Measurements from ENCODE around the gene CPN1.
A peak's percentile ranks its signal among the peaks of the same experiment; 100 is the strongest.

CPN1 gene

GRCh38 chr10:100075426-100076220, 6.0 kb downstream of the CPN1 start:
- DNase-seq = no peak

- no peak for DNase-seq
These were observed 9.2 kb downstream of the CPN1 start for GRCh38 chr10:100072514-100072913.

GRCh38 chr10:100071529-100071928, 10.1 kb downstream of the CPN1 start:
- DNase-seq = no peak

GRCh38 chr10:100067466-100067865, 14.2 kb downstream of the CPN1 start:
- DNase-seq = no peak

DNA sequence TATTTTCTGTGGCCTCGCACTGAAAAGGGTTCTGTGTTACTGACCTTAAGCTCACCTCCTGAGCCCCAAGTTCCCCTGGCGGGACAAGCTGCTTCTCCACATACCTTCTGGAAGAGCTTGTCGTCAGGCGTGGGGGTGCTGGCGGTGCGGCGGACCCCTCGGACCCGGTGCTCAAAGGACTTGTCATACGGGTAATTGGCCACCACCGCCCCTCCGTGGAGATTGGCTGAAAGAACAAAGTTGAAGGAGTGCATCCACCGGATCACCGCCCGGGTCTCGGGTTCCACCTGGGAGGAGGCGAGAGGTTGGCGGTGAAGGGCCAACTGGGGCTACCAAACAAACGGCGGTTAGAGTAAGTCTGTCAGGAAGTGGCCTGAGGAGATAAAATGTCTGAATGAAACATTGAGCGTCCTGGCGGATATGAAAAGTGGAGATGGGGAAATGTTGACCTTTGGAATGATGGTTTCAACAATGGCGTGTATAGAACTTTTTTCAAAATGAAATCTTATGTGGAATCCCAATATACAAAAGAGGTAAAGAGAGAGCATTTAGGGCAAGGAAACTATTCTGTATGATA, 16.5 kb downstream of the CPN1 start:
- no peak for DNase-seq

- no peak for DNase-seq
These were observed 20.3 kb downstream of the CPN1 start for GRCh38 chr10:100061401-100061800.

GRCh38 chr10:100057948-100058347, 23.7 kb downstream of the CPN1 start:
- DNase-seq = no peak

- no peak for DNase-seq
These were observed 27.8 kb downstream of the CPN1 start for GRCh38 chr10:100053686-100054460.

DNA sequence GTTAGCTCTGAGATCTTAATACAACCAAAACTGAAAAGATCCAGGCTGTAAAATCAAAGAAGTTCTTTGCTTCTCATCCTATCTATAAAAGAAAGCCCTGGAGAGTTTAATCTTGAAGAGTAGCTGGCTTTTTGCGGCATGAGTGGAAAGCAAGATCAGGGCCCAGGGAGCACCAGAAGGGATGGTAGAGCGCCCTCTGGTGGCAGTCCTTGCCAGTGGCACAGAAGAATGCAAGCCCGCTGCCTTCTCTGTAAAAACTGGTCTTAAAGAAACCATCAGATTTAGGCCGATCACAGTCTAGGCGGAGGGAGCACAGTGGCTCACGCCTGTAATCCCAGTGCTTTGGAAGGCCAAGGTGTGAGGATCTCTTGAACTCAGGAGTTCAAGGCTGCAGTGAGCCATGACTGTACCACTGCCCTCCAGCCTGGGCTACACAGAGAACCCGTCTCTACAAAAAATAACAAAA, 35.6 kb downstream of the CPN1 start:
- peak; percentile 35 for DNase-seq

GRCh38 chr10:100045592-100045991, 36.1 kb downstream of the CPN1 start:
- no peak for DNase-seq

DNA sequence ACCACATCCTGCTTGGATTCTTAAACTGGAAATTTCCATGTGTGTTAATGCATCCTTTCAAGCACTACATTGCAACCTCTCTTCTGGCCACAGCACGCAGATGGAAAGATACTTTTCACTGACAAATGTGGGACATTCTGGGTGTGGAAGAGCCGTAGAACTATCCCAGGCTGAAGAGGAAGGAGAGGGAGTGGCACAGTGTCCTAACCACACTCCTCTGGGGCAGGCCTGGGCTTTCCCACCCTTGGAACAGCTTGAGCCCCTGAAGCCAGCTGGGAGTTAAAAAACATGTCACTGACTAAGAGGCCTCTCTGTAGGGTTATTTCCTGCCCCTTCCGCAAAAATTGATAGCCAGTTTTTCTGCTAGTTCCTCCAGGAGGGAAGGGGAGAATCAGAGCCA, 37.9 kb downstream of the CPN1 start:
- DNase-seq = no peak

DNA sequence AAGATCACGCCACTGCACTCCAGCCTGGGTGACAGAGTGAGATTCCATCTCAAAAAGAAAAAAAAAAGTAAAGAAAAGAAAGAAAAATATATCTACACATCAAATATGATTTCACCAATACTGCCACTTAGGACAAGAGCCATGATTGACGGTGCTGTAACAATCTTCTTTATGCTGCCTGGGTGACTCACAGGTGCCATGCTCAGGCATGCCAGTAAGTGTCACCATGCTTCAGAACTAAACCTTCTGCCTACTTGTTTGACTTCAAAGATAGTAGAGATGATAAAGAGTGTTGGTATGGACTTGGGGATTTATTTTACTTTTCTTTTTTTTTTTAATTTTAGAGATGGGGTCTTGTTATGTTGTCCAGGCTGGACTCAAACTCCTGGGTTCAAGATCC, 38.3 kb downstream of the CPN1 start:
- no peak for DNase-seq

DNA sequence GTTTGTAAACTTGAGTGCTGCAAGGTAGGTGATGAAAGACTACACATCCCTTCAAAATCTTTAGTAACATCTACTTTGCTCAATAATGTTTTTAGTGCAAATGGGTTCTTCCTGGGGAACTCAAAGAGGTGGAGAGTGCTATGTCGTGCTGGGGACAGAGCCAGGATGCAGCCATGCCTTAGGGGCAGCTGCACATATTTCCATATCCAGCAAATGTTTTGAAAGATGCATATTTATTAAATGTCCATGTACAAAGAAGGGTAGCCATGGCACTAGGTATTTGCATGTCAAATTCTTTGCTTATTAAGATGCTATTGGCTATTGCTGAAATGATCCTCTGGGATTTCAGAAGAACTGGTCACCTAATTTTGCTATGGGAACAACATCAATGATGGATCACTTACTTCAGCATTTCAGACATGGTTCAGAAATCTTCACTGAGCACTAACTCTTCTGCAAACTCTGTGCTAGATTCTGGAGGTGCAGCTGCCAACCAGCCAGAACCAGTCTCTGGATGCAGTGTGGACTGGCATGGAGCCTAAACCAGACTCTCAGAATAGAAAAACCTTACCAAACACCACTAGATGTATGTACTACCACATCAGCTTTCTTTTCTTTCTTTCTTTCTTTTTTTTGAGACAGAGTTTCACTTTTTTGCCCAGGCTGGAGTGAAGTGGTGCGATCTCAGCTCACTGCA, 40.2 kb downstream of the CPN1 start:
- DNase-seq = no peak

GRCh38 chr10:100038561-100039071, 43.1 kb downstream of the CPN1 start:
- no peak for DNase-seq

DNA sequence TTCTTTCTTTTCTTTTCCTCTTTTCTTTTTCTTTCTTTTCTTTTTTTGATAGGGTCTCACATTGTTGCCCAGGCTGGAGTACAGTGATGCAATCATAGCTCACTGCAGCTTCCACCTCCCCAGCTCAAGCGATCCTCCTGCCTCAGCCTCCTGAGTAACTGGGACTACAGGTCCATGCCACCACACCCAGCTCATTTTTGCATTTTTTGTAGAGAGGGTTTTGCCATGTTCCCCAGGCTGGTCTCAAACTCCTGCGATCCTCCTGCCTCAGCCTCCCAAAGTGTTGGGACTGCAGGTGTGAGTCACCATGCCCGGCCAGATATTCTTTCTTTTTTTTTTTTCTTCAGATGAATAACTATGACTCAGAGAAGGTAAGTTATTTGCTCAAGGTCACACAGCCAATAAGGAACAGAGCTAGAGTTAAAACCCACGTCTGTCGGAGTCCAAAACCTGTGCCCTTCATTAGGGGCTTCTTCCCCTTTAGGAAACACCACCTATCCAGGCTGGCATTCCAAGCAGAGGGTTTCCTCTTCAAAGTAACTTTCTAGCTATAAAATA, 43.8 kb downstream of the CPN1 start:
- DNase-seq = no peak

DNA sequence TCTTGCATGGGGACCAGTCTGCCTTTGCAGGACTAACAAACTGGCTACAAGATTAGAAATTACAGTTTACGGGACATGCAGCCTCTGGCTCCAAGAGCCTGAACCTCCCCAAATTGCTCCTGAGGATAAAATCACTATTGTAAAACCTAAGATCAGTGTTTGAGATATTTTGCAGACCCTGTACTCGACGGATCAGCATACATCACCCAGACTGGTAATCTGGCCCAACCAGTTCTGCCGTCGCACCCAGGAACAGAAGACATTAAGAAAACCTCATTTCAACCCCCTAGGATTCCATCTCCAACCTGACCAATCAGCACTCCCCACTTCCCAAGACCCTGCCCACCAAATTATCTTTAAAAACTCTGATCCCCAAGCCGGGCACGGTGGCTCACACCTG, 44.8 kb downstream of the CPN1 start:
- no peak for DNase-seq

DNA sequence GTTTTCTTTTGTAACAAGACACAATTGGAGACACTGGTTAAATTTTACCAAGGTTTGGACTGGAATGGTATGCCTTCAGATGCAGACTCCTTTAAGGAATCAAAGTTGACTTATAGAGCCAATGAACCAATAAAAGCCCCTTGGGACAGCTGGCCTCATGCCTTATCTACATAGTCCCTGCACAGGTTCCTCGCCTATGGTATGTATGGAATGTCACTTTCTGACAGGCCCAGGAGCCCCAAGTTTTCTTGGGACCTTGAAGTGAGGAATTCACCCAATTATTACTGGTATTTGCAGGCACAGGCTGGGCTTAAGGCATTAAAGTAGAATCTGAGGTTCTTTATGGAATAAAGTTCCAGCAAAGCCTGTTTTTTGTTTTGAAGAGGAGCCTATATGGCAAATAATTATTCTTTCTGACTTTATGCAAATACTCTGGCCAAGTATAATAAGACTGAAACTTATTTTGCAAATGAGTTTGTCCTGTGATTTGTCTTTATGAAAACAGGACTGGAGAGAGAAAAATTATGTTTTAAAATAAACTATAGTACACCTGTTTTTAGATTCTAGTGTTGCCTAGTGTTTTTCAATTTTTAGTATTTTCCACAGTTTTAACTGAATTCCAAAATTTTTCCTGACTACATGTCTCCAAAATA, 47.8 kb downstream of the CPN1 start:
- no peak for DNase-seq

DNA sequence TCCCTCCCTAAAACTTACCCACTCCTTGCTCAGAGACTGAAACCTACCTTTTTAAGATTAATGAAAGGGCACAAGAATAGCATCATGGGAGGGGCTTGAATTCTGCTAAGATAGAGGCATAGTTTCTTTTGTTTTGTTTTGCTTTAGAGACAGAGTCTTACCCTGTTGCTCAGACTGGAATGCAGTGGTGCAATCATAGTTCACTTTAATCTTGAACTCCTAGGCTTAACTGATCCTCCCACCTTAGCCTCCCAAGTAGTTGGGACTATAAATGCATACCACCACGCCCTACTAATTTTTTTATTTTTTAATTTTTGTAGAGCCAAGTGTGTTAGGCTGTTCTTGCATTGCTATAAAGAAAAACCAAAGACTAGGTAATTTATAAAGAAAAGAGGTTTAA, 54.3 kb downstream of the CPN1 start:
- DNase-seq = no peak

- no peak for DNase-seq
These were observed 56.1 kb downstream of the CPN1 start for GRCh38 chr10:100025576-100025975.

DNA sequence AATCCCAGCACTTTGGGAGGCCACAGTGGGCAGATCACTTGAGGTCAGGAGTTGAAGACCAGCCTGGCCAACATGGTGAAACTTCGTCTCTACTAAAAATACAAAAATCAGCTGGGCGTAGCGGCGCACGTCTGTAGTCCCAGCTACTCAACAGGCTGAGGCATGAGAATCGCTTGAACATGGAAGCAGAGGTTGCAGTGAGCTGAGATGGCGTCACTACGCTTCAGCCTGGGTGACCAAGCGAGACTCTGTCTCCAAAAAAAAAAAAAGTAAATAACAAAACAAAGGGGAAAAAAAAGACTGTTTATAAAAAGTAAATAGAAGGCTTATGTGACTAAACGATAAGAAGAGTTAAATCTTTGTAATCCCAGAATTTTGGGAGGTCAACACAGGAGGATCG, 56.9 kb downstream of the CPN1 start:
- no peak for DNase-seq

- no peak for DNase-seq
These were observed 59.3 kb downstream of the CPN1 start for GRCh38 chr10:100022403-100022802.

DNA sequence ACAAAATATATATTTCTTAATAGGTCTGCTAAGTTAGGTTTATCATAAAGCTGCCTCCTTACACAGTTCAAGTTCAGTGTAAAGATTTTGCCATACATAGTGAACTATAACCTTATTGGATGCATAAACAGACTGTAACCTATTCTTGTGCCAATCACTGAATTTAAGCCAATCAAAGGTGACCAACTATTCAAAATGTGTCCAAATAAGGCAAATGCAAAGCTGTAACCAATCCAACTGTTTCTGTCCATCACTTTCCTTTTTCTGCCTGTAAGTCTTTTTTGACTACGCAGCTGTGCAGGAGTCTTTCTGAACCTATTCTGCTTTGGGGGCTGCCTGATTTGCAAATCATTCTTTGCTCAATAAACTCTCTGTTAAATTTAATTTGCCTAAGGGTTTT, 60.3 kb downstream of the CPN1 start:
- DNase-seq = no peak

Measured in NCI-H748 treated with DMSO at 0.1 percent for 48 hours (cell line).